Measurements from ENCODE around the gene PRKAR1B. TPM values are rescaled to one million over a fixed set of nuclear protein-coding genes. Genes with fewer than 3 reads are reported as not detected.

The PRKAR1B gene
- total RNA-seq, 3 donors from 2014 or later = 38.8 to 58.6 (median 49.9) TPM

DNA sequence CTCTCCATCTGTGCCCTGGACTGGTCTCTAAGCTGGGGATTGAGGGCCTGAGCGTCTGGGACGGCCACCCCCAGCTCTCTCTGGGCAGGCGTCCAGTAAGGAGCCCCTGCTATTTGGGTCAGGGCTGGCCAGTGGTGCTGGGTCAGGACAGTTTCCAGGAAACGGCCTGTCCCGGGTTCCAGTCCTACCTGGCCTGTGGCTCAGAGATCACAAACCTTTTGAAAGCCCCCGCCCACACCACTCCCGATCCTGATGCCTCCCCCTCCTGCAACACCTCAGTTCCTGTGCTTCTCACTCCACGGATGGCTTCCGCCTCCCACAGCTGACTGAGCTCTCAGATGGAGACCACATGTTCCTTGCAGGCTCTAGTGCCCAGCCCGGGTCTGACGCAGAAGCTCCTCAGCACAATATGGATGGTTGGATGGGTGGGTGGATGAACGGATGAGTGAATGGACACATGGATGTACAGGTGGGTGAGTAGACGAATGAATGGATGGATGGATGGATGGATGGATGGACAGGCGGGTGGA is 115.7 kb downstream of the PRKAR1B start:
- Mint-ChIP-seq H3K4me1 (ENCODE audit: low read depth) (peaks cover 46% of the 10 kb centered on the region), H3K4me3 (no peak overlapping the region), H3K9me3 (no peaks in the 10 kb centered on the region), H3K36me3 (ENCODE audit: insufficient read depth) (peaks cover 13% of the 10 kb centered on the region), H3K27me3 (ENCODE audit: low read depth) (no peaks in the 10 kb centered on the region)
- ATAC-seq (no peak), DNase-seq (no peak)

DNA sequence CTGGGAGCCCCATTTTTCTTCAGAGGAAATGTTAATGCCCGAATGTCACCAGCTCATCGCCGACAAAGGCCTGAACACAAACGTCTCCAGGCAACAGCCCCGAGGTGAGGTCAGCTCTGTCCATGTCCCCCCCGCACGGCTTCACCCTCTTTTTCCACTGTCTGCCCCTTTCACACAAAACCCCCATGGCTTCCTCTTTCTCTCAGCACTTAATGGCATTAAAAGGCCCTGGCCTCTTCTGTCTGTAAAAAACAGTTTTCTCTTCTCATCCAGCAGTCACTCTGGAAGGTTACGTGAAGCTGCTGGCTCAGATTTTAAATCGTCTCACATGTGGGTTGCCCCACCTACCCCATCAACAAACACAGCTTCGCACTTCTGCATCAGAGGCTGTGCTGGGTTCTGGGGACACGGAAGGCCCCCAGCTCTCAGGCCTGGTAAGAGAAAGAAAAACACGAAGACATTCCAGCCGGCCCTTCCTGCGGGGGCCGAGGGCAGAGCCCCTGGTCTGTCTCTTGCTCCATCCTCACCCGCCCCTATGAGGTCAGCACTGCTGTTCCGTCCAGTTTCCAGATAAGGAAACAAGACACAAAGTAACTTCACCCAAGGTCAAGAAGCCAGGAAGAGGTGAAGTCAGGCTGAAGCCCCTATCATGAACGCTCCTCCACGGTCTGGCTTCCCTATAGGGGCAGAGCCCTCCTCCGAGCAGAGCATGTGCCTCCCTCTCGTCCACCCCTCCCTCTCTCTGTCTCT is 116.4 kb downstream of the PRKAR1B start:
- peaks cover 47% of the 10 kb centered on the region for H3K4me1 Mint-ChIP-seq (ENCODE audit: low read depth)
- no peaks in the 10 kb centered on the region for H3K27me3 Mint-ChIP-seq (ENCODE audit: low read depth)
- H3K9me3 Mint-ChIP-seq = no peaks in the 10 kb centered on the region
- H3K36me3 Mint-ChIP-seq (ENCODE audit: insufficient read depth) = peaks cover 17% of the 10 kb centered on the region
- DNase-seq = no peak
- ATAC-seq = peak; percentile 18 to 25
- H3K4me3 Mint-ChIP-seq = no peak overlapping the region

DNA sequence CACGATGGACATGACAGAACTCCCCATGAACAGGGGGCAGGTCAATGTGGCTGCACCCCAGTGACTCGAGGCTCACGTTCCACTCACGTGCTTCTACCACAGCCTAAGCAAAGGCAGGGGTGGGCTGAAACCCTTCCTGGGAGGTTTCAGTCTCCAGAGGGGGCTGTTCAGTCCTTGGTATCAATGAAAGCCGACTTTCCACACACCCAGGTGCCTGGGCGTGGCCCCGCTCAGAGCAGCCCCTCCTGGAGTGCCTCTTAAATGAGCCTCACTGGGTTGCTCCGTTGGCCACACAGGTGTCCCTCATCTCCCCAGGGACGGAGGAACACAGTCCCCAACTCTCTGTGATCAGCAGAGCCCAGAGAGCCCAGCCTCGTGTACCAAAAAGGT is 116.9 kb downstream of the PRKAR1B start:
- Mint-ChIP-seq H3K36me3 (ENCODE audit: insufficient read depth) (peaks cover 21% of the 10 kb centered on the region), H3K27me3 (ENCODE audit: low read depth) (no peaks in the 10 kb centered on the region), H3K9me3 (no peaks in the 10 kb centered on the region), H3K4me3 (no peak overlapping the region), H3K4me1 (ENCODE audit: low read depth) (peaks cover 50% of the 10 kb centered on the region)
- DNase-seq = no peak
- ATAC-seq = peak in 1 of 2 donors; percentile 14

DNA sequence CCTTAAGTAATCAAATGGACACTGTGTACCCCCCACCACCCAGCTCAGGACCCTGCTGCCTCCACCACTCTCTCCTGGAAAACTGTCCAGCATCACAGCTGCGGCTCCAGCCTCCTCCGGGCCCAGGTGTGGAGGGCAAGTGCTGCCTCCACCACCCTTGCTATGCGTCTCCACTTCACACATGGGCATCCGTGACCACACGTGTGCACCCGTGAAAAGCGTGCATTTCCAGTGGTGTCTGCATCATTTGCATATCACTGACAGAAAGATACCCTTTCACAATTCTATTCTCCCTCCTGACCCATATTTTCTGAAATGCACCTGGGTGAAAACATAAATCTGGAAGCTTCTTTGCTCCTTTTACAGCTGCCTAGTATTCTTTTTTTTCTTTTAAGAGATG is 117.7 kb downstream of the PRKAR1B start:
- Mint-ChIP-seq H3K36me3 (ENCODE audit: insufficient read depth) (peaks cover 28% of the 10 kb centered on the region), H3K4me3 (no peak overlapping the region)
- no peak for DNase-seq

DNA sequence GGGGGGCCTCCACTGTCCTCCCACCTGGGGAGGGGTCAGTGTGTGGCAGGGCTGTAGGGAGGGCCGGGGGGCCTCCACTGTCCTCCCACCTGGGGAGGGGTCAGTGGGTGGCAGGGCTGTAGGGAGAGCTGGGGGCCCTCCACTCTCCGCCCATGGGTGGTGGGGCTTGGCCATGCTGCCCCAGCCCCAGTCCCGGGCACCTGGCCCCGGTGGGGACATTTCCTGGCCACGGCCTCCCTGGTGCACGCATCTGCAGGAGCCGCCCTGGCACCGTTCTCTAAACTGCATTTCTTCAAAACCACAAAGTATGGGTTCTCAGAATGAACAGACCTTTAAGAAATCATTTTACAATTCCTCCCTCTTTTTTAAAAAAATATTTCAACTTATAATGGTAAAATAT is 118.1 kb downstream of the PRKAR1B start:
- H3K9me3 Mint-ChIP-seq = no peaks in the 10 kb centered on the region
- H3K4me3 Mint-ChIP-seq = no peak overlapping the region
- no peak for ATAC-seq
- peaks cover 58% of the 10 kb centered on the region for H3K4me1 Mint-ChIP-seq (ENCODE audit: low read depth)
- peaks cover 31% of the 10 kb centered on the region for H3K36me3 Mint-ChIP-seq (ENCODE audit: insufficient read depth)
- DNase-seq = no peak
- H3K27me3 Mint-ChIP-seq (ENCODE audit: low read depth) = no peaks in the 10 kb centered on the region

More for the DNA sequence above, 117.7 kb downstream of the PRKAR1B start:
- no peaks in the 10 kb centered on the region for H3K9me3 Mint-ChIP-seq
- peaks cover 53% of the 10 kb centered on the region for H3K4me1 Mint-ChIP-seq (ENCODE audit: low read depth)
- no peak for ATAC-seq
- no peaks in the 10 kb centered on the region for H3K27me3 Mint-ChIP-seq (ENCODE audit: low read depth)

DNA sequence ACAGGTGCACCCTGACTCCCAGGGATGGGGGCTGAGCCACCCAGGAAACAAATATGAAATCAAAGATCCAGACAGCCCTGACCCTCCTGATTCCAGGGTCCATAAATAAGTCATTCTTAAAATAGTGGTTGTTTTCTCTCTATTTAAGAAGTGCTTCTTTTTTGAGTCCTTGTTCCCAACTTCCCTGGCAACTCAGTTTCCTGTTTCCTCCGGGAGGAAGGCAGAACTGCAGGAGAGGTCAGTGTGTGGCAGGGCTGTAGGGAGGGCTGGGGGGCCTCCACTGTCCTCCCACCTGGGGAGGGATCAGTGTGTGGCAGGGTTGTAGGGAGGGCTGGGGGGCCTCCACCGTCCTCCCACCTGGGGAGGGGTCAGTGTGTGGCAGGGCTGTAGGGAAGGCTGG is 118.7 kb downstream of the PRKAR1B start:
- peaks cover under 1% of the 10 kb centered on the region for H3K9me3 Mint-ChIP-seq
- DNase-seq (no peak), ATAC-seq (no peak)
- peaks cover 31% of the 10 kb centered on the region for H3K36me3 Mint-ChIP-seq (ENCODE audit: insufficient read depth)
- no peaks in the 10 kb centered on the region for H3K27me3 Mint-ChIP-seq (ENCODE audit: low read depth)
- H3K4me3 Mint-ChIP-seq = peak overlapping the region; percentile 29
- peaks cover 61% of the 10 kb centered on the region for H3K4me1 Mint-ChIP-seq (ENCODE audit: low read depth)

DNA sequence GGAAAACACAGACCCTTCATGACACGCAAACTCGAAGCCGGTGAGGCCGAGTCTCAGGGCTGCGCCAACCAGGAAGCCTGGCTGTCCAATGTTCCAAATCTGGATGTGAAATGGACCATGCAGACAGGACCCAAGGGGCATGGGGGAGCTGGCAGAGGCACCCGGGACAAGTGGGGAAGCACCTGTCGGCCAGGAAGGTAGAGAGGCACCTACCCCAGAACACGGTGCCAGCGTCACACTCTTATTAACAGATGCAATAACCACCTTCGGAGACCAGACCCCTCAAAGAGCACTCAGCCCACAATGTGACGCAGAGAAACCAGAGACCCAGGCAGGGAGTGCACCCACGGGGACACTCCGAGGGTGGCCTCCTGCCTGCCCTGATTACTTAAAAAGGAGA is 119.1 kb downstream of the PRKAR1B start:
- peak overlapping the region; percentile 29 for H3K4me3 Mint-ChIP-seq
- peaks cover 65% of the 10 kb centered on the region for H3K4me1 Mint-ChIP-seq (ENCODE audit: low read depth)
- ATAC-seq (no peak), DNase-seq (peak; percentile 32)
- H3K9me3 Mint-ChIP-seq = peaks cover 4% of the 10 kb centered on the region
- no peaks in the 10 kb centered on the region for H3K27me3 Mint-ChIP-seq (ENCODE audit: low read depth)
- peaks cover 34% of the 10 kb centered on the region for H3K36me3 Mint-ChIP-seq (ENCODE audit: insufficient read depth)

DNA sequence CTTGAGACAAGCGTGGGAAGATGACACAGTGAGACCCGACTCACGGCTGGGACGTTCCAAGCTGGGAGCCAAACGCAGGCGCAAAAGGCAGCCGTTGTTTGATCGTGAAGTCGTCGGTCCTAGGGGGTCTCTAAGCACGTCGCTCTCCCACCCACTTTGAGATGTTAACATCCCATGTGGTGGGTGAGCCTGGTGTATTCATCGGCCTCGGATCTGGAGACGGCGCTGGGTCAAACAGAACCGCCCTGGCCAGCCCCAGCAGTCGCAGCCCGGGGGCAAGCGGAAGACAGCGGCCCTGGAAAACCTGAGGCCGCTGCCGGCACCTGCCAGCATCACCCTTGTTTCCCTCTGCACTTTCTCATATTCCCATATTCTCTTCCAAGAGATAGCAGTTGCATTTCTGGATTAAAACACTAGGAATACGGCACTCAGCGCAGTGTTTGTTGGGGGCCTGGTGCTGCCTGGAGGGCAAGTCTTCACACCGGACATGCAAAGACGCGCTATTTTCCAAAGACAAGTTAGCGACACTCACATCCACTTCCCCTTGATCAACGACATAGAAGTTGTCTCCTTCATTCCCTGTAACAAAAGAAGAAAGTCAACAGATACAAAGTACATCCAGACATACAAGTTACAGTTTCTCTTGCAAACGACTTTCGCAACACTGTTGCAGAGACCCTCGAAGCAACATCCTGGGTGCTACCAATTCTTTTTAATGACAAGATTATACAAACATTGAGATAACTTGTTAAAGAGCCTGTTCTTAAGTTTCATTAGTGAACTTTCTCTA is 121.2 kb downstream of the PRKAR1B start:
- H3K4me3 Mint-ChIP-seq = no peak overlapping the region
- H3K36me3 Mint-ChIP-seq (ENCODE audit: insufficient read depth) = peaks cover 27% of the 10 kb centered on the region
- H3K27me3 Mint-ChIP-seq (ENCODE audit: low read depth) = no peaks in the 10 kb centered on the region
- no peak for DNase-seq
- peaks cover 68% of the 10 kb centered on the region for H3K4me1 Mint-ChIP-seq (ENCODE audit: low read depth)
- ATAC-seq = no peak
- H3K9me3 Mint-ChIP-seq = peaks cover 7% of the 10 kb centered on the region

DNA sequence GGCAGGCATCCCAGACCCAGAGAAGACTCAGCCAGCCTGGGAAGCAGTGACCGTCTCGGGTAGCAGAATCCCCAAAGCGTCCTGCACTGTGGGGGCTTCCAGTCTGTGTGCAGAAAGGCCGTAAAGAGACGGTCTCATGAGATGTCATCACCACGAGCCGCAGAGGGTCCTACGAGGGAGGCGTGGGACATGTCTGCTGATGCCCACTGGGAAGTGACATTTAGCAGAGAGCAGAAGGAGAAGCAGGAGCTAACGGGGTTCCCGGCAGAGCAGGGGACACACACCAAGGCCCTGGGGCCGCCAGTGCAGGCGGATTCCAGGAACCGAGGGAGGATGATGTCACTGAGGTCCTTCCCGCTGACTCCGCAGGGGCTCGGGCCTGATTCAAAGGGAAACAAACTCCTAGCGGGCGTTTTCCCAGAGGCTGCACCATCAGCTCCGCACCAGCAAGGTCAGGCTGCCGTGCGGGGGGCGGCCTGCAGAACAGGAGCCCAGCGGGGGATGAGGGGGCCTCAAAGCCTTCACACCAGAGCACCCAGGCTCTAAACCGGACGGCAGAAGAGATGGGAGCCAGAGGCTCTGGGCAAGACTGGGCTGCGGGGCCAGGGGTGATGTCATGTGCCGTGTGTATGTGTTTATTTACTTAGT is 122.1 kb downstream of the PRKAR1B start:
- Mint-ChIP-seq H3K9me3 (peaks cover 7% of the 10 kb centered on the region), H3K4me3 (peak overlapping the region; percentile 90), H3K4me1 (ENCODE audit: low read depth) (peaks cover 69% of the 10 kb centered on the region), H3K27me3 (ENCODE audit: low read depth) (no peaks in the 10 kb centered on the region), H3K36me3 (ENCODE audit: insufficient read depth) (peaks cover 24% of the 10 kb centered on the region)
- DNase-seq (no peak), ATAC-seq (no peak)

DNA sequence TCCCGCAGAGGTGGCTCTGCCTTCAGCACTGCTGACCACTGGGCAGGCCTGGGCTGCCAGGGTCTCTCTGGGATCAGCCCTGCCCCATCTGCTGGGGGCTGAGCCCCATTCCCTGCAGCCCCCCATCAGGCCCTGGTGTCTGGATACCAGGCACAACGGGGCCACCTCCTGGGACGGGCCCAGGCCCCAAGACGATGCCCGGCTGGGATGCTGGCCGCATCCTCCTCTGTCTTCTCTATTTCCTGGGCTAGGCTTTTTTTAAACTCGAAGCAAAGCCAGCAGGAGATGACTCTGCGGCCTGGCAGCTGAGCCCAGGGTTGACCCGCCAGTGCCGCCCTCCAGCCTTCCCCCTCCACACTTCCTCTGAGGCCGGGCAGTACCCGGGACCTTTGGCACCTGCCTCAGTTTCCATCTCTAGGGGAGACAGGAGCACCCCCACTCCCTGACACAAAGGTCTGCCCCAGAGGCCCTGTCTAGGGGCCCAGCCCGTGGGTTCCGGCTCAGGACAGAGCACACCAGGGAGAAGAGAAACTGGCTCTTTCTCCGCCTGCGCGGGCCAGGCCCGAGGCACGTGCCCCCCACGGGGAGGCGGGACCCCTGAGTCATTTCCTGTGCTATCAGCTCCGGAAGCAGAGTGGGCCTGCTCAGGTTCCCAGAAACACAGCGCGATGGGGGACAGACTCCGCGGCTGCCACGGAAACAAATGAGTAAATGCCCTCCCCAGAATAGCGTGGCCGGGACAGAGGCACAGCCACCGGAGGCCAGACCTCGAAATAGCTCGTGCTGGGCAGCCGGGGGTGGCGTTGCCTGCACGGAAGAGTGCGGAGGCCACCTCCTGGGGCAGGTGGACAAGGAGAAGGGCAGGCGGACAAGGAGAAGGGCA is 122.8 kb downstream of the PRKAR1B start:
- DNase-seq (peak; percentile 95), ATAC-seq (peak; percentile 65 to 68)
- Mint-ChIP-seq H3K27me3 (ENCODE audit: low read depth) (no peaks in the 10 kb centered on the region), H3K9me3 (peaks cover 7% of the 10 kb centered on the region), H3K36me3 (ENCODE audit: insufficient read depth) (peaks cover 24% of the 10 kb centered on the region), H3K4me3 (peak overlapping the region; percentile 90), H3K4me1 (ENCODE audit: low read depth) (peaks cover 66% of the 10 kb centered on the region)

DNA sequence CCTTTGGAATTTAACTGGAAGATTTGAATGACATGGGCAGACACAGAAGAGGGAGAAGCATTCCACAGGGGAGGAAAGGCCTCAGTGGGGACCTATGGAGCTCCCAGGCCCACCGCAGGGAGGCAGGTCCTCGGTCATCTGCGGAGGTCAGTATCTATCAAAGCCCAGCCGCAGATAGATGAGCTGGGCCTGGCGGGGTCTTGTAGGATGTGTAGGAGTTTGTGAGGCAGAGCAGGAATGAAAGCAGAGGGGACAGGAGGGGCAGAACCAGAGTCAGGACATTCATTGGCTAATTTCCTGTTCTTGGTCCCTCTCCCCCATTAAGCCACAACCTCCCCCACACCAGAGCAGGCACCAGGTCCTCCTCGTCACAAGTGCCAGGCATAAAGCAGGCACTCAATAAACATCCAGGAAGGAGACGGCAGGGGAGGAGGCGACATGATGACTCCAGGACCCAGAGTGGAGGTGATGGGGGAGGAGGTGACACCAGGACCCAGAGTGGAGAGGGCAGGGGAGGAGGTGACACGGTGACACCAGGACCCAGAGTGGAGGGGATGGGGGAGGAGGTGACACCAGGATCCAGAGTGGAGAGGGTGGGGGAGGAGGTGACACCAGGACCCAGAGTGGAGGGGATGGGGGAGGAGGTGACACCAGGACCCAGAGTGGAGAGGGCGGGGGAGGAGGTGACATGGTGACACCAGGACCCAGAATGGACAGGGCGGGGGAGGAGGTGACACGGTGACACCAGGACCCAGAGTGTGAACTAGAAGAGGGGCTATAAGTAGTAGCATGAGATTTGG is 123.7 kb downstream of the PRKAR1B start:
- Mint-ChIP-seq H3K4me1 (ENCODE audit: low read depth) (peaks cover 65% of the 10 kb centered on the region), H3K36me3 (ENCODE audit: insufficient read depth) (peaks cover 24% of the 10 kb centered on the region), H3K9me3 (peaks cover 7% of the 10 kb centered on the region), H3K4me3 (peak overlapping the region; percentile 90), H3K27me3 (ENCODE audit: low read depth) (no peaks in the 10 kb centered on the region)
- no peak for DNase-seq
- no peak for ATAC-seq

DNA sequence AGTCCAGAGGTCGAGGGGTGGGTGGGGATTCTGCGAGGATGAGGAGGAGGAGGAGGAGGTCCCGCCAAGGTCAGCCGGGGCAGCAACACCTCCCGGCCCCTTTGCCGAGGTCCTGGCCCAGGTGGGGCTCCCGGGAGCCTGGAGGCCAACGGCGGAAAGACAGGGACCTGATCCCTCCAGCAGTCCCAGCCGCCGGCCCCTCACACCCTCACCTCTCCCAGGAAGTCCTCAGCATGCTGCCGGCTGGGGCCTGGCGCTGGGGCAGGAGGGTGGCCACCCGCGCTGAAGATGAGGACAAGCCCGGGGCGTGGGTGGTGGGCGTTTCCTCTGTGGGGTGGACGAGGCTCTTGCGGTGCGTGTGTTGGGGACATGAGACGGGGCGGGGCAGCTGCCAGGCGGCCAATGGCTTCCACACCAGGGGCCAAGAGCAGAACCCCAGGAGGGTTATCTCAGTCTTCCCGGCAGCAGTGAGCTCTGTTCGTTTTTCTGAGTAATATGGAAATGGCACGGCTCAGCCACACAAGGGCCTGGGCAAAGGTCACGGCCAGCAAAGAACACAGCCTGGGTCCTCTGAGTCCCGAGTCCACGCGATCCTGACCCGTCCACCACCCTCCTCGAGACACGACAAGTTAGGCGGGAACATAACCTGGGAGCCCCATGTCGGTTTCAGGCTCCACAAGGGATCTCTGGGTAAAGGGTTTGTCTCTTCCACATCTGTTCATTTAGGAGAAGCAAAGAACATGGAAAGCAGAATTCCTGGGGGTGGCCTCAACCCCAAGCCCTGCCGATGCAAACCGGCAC is 124.5 kb downstream of the PRKAR1B start:
- DNase-seq = peak; percentile 46
- peaks cover 24% of the 10 kb centered on the region for H3K36me3 Mint-ChIP-seq (ENCODE audit: insufficient read depth)
- ATAC-seq = peak; percentile 1 to 3
- no peaks in the 10 kb centered on the region for H3K27me3 Mint-ChIP-seq (ENCODE audit: low read depth)
- H3K4me1 Mint-ChIP-seq (ENCODE audit: low read depth) = peaks cover 60% of the 10 kb centered on the region
- peak overlapping the region; percentile 90 for H3K4me3 Mint-ChIP-seq
- H3K9me3 Mint-ChIP-seq = peaks cover 7% of the 10 kb centered on the region
